HCT116 (cell line): ENCODE results near the gene GRIP1.

Experiments
- CTCF ChIP-seq, 3 experiments: fragments of 200-600 bp in 1 of 3; sonication (generic) in 1 of 3; IDR thresholded peaks in 2 of 3; conservative IDR thresholded peaks in 1 of 3; 2 replicates each; pipeline ENCODE4 v1.5.1; 2012 to 2017; ENCODE audit warnings: low read depth in 2 of 3, low read length in 2 of 3, antibody characterized with exemption in 1 of 3, borderline replicate concordance in 1 of 3, control low read depth in 1 of 3, mild to moderate bottlenecking in 1 of 3, mixed read lengths in 1 of 3, mixed run types in 1 of 3, moderate library complexity in 1 of 3; ENCODE audit not compliant: insufficient read depth in 1 of 3
- POLR2AphosphoS5 ChIP-seq: IDR thresholded peaks from 2 replicates; pipeline ENCODE4 v1.6.1; 2011; ENCODE audit warnings: mild to moderate bottlenecking, low read depth, low read length, moderate library complexity

- TF ChIP-seq POLR2AphosphoS5 (no peak), CTCF (IDR thresholded peaks at IDR 0.05 in 2 of 3, conservative IDR thresholded peaks at IDR 0.05 in 1 of 3; ENCODE audit: borderline replicate concordance in 1 of 3, insufficient read depth in 1 of 3, low read depth in 2 of 3, low read length in 2 of 3) (no peak)
These were observed 317.2 kb downstream of the GRIP1 start for GRCh38 chr12:66361703-66362102.
